Measurements from ENCODE around the gene MALL. TPM values are rescaled to one million over a fixed set of nuclear protein-coding genes. Genes with fewer than 3 reads are reported as not detected.
"Not testable (repeated sequence)": the region's sequence is repeated elsewhere in the genome, so short reads cannot be mapped to it uniquely, and the experiment has no call there.

MALL gene
- polyA plus RNA-seq, 10 donors: 6.6 to 15.7 (median 9.9) TPM

GRCh38 chr2:110099471-110100225, 16.0 kb downstream of the MALL start:
- no peak for DNase-seq

GRCh38 chr2:110099038-110099425, 16.6 kb downstream of the MALL start:
- DNase-seq: no peak

- no peak for DNase-seq
These were observed 18.0 kb downstream of the MALL start for GRCh38 chr2:110097506-110098220.

- DNase-seq: no peak
These were observed 19.5 kb downstream of the MALL start for GRCh38 chr2:110095994-110096633.

- not testable (repeated sequence) for DNase-seq
These were observed 20.6 kb downstream of the MALL start for GRCh38 chr2:110094884-110095534.

GRCh38 chr2:110093924-110094323, 21.7 kb downstream of the MALL start:
- DNase-seq: not testable (repeated sequence)

- not testable (repeated sequence) for DNase-seq
These were observed 25.5 kb downstream of the MALL start for GRCh38 chr2:110090164-110090563.

GRCh38 chr2:110083757-110084156, 31.9 kb downstream of the MALL start:
- not testable (repeated sequence) for DNase-seq

- not testable (repeated sequence) for DNase-seq
These were observed 32.5 kb downstream of the MALL start for GRCh38 chr2:110083162-110083561.

GRCh38 chr2:110078104-110078503, 37.5 kb downstream of the MALL start:
- not testable (repeated sequence) for DNase-seq

GRCh38 chr2:110075896-110076295, 39.7 kb downstream of the MALL start:
- DNase-seq: not testable (repeated sequence)

- not testable (repeated sequence) for DNase-seq
These were observed 45.8 kb downstream of the MALL start for GRCh38 chr2:110069869-110070268.

- not testable (repeated sequence) for DNase-seq
These were observed 47.5 kb downstream of the MALL start for GRCh38 chr2:110068153-110068552.

- not testable (repeated sequence) for DNase-seq
These were observed 53.3 kb downstream of the MALL start for GRCh38 chr2:110062332-110062731.

GRCh38 chr2:110060550-110060949, 55.1 kb downstream of the MALL start:
- not testable (repeated sequence) for DNase-seq

GRCh38 chr2:110059694-110060358, 55.8 kb downstream of the MALL start:
- not testable (repeated sequence) for DNase-seq

GRCh38 chr2:110059009-110059693, 56.5 kb downstream of the MALL start:
- not testable (repeated sequence) for DNase-seq

- not testable (repeated sequence) for DNase-seq
These were observed 57.6 kb downstream of the MALL start for GRCh38 chr2:110058034-110058433.

- DNase-seq: not testable (repeated sequence)
These were observed 59.7 kb downstream of the MALL start for GRCh38 chr2:110055819-110056408.

All from muscle of back (tissue), 11 donors.